GM18511 (cell line): ENCODE measurements around the gene CACNA2D3.

Source experiments
- ATAC-seq: cut with Tn5 transposase; IDR thresholded peaks from one replicate; pipeline ENCODE4 v1.9.1; 2021; ENCODE audit warnings: mild to moderate bottlenecking, moderate library complexity; ENCODE audit not compliant: unreplicated experiment

Gene CACNA2D3

DNA sequence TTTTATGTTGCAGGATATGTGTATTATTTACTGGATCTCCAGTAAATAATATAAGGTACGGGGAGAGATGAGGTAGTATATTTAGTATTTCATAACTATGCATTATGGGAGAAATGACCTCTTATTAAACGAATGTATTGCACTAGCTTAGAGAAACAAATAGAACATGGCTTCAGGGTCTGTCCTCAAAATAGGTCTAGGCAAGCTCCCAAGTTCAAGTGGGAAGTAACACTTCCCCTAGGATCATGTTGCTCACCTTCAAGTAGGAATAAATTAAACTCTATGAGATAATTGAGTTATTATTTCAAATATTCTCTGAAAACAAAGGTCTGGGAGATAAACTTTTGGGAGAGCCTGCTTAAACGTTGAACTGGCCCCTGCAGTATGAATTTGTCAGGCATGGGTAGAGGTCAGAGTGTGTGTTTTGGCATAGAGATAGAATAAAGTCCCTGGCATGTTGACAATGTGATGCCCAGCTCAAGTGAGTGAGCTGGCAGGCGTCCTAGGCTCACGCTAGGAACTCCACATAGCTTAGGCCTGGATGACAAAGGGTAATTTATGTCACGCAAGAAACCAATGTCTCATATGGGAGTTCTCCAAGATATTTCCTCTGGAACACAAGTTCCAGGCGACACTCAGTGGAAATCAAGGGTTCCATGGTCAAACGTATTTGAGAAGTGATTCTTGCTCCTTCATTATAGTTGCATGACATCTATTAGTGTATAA, 236.8 kb downstream of the CACNA2D3 start:
- no peak for ATAC-seq

GRCh38 chr3:54360320-54360719, 238.0 kb downstream of the CACNA2D3 start:
- ATAC-seq = no peak

- no peak for ATAC-seq
These were observed 239.5 kb downstream of the CACNA2D3 start for GRCh38 chr3:54361746-54362283.

DNA sequence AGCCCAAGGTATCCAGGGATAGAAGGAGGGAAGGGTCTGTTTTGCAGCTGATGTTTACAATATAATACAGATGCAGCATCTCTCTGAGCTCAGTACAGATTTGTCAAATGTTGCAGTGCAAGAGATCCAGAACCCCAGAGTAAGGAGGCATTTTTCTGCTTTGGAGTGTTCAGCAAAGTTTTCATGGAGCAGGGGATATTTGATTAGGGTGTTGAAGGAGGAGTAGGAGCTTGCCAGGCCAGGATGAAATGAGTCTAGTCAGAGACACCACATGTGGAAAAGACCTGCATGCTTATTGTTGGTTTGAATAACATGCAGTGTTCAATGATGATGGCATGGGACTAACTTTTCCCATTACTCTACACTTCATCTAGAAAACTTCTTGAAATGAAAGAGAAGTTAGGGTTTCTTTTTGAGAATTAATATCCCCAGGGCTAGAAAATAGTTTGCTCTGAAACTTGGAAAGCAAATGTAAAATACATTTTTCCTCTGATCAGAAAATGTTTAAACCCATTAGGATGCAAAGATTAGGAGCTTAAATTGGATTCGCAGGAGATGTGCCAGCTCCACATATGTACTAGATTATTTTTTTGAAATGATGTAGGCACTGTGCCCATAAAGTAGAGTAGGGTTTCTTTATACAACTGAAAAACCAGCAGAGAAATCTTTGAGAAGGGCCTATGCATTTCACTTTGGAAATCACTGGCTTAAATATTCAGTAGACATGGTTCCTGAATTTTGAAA, 243.8 kb downstream of the CACNA2D3 start:
- ATAC-seq = no peak

DNA sequence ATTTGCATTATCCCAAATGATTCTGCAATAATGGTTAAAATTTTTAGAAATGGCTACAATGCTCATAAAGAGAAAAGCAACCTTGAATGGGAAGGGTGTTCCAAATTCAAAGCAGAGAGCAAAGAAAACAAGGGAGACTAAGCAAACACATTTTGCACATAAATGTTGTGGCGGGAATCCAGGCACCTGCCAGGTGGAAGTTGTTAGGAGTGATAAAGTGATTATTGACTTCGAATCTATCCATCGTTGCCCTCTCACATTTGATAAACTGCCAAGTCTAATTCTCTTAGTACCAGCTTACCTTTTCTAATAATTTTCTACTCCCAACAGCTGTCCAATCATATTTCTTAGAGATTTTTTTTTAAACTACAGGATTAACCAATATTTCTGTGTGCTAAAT, 244.5 kb downstream of the CACNA2D3 start:
- no peak for ATAC-seq

- ATAC-seq = no peak
These were observed 249.9 kb downstream of the CACNA2D3 start for GRCh38 chr3:54372232-54372631.

DNA sequence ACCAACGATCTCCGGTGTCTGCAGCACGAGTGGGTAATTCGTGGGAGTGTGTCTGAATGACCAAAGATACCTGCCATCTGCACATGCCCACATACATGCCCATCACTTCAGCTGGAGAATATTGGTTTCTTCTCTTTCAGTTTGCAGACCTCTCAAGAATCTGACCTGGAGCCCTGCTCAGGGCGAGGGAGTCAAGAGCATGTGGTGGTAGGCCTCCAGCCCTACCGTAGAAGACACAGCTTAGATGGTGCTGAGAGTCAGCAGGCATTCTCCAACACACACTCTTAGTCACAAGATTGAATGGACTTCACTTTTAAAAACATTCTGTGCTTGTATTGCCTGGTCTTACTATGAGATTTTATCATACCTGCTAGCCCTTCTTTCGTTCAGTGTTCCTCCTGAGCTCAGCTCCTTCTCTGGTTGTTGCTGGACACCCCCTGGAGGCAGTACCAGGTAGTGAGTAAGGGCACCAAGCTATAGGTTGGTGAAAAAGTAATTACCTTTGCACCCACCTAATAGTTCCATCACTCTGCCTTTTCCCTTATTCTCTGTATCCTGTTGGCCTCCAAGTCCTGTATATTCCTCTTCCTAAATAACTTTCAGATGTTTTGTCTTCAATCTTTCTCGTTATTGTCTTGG, 252.0 kb downstream of the CACNA2D3 start:
- peak; percentile 50 for ATAC-seq

DNA sequence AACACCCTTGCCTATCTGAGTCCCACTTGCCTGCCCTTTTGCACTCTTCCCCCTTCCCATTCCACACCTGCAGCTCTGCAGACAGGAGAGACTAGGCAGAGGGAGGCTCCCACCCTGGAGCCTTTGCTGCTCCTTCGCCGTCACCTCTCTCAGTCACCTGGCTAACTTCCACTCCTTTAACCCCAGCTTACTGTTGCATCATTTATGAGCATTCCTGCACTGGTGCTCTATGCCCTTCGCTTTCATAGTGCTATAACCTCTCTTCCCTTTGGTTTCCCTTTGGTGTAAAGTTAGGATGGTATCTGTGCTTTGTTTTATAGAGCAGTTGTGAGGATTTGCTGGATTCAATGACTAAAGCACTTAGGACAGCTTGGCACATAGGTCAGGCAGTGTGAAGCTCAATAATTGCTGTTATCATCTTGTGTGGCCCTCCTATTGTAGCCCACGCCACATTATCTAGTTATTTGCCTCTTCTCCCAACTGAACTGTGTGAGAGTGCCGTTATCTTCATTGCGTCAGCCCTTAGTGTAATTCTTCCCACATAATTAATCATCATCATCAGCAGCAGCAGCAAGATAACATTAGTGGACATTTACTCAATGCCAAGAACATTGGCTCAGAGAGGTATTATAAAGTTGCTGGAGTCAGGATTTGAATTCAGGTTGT, 253.9 kb downstream of the CACNA2D3 start:
- ATAC-seq = no peak

GRCh38 chr3:54376939-54377578, 254.7 kb downstream of the CACNA2D3 start:
- ATAC-seq = no peak

- no peak for ATAC-seq
These were observed 255.8 kb downstream of the CACNA2D3 start for GRCh38 chr3:54378184-54378583.

DNA sequence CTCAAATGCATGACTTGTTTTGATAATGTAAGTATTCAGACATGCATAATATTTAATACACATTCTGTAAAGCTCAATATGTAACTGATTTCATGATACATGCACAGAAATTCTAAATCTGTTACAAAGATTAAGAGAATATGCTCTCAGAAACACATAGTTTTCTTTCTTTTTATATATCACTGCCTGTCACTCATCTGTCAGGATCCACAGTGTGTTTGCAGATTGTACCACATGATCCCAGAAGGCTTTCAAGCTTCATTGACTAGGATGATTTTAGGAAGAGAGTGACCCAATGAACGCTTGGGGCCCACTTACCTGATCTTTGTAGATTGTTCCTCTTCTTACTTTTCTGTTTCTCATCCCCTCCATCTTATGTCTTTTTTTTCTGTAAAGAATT, 261.9 kb downstream of the CACNA2D3 start:
- ATAC-seq = no peak

- no peak for ATAC-seq
These were observed 268.2 kb downstream of the CACNA2D3 start for GRCh38 chr3:54390582-54390981.

DNA sequence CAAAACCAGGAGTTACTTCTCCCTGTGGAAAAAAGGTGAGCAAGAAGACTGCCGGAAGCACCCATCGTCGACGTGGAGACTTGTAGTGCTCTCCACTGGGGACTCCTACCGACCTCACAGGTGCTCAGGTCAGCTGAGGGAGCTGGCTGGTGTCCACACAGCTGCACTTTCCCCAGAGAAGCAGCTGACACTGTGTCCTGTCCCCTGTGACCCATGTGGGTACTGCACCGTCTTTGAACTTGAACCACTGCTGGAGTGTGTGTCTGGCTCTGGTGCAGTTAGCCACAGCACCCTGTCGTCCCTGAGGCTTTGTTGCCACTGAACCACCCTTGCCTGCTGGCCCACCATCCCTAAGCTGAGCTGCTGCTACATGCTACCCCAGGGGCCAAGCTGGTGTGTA, 270.8 kb downstream of the CACNA2D3 start:
- ATAC-seq = no peak

DNA sequence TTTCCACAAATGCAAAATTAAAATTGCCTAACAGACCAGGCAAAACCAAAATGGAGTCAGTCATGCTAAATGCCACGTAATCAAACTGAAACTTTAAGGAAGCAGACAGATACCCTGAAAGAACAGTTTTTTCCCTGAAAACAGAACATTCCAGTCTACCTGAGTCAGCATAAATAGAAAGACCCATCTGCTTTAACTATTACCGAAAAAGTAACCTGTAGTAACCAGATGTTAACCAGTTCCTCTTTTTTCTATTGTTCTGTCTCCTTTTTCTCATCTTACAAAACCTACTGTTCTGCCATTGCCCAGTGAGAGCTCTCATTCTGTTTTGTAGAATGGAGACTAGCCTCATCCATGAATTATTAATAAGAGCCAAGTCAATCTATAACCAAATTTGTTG, 286.0 kb downstream of the CACNA2D3 start:
- no peak for ATAC-seq

DNA sequence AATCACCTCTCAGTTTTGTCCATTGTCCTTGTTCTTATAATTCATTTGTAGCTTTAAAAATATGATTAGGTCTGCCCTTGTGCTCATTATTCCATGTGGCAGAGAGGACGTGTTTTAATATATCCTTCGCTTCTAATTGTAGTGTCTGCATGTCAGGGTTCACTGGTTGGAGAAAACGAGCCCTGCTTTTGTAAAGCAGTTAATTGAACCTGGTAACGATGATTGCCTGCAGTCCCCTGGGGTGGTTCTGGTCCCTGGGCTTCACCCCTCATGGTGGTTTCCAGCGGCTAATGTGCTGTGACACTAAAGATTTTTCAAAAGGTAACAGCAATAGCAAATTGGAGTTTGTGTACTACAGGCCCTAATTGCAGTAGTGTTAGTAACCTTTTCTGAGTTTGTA, 299.6 kb downstream of the CACNA2D3 start:
- no peak for ATAC-seq

- no peak for ATAC-seq
These were observed 301.9 kb downstream of the CACNA2D3 start for GRCh38 chr3:54424292-54424691.

GRCh38 chr3:54426381-54426780, 304.0 kb downstream of the CACNA2D3 start:
- no peak for ATAC-seq

- ATAC-seq = no peak
These were observed 305.1 kb downstream of the CACNA2D3 start for GRCh38 chr3:54427501-54427900.

DNA sequence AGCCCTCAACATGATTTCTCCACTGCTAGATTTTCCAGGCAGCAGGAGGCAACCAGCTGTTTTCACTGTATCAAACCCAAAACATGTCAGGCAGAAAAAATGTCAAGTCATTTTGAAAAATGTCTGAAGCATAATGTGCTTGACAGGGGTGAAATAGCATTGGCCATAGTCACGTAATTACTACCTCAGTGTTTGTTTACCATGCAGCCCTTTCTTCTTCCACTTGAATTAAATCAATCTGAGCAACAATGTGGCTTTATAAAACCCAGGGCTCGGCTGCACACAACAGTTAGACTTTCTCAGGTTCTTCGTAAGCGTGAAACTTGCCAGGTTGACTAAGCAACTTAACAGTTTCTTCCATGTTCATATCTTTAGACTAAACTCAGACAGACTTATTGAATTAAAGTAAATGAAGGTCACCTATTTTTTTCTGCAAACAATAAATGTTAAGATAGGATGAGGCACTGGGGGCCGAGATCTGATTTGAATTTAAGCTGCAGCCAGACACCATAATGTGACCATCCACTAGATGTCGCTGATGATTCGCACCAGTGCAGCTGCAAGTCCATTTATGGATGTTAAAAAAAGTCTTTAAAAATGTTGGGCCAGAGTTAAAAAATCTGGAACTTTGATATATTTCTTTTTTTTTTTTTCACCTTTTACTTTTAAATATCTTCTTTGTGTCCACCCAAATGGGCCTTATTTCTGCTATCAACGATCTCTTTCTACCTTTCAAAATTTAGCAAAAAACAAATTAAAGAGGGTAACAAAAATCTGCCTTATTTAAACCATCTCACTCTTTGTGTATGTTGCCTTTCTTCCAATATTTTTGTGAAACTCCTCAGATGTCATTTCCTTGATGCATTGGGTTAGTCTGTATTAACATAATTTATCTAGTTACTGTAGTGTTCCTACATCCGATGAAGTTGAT, 305.9 kb downstream of the CACNA2D3 start:
- ATAC-seq = peak; percentile 54

GRCh38 chr3:54432975-54433374, 310.6 kb downstream of the CACNA2D3 start:
- no peak for ATAC-seq
